ENCODE measurements around the gene CNTNAP2.
"Not testable (repeated sequence)": the region's sequence is repeated elsewhere in the genome, so short reads cannot be mapped to it uniquely, and the experiment has no call there.

The CNTNAP2 gene

GRCh38 chr7:148318102-148318811, 2201.7 kb downstream of the CNTNAP2 start:
- Mint-ChIP-seq H3K4me3 (no peak overlapping the region), H3K9me3 (peaks cover 0 to 9% of the 10 kb centered on the region in 2 donors), H3K27me3 (no peaks in the 10 kb centered on the region), H3K27ac (no peak overlapping the region), H3K4me1 (no peaks in the 10 kb centered on the region)
- no peak for DNase-seq
- no peak for ATAC-seq

GRCh38 chr7:148318838-148319237, 2202.2 kb downstream of the CNTNAP2 start:
- DNase-seq: no peak
- Mint-ChIP-seq H3K27ac (no peak overlapping the region), H3K27me3 (no peaks in the 10 kb centered on the region), H3K9me3 (peaks cover 0 to 3% of the 10 kb centered on the region in 2 donors), H3K4me3 (no peak overlapping the region), H3K4me1 (no peaks in the 10 kb centered on the region)
- ATAC-seq: no peak

- Mint-ChIP-seq H3K27me3 (no peaks in the 10 kb centered on the region), H3K4me3 (no peak overlapping the region), H3K27ac (no peak overlapping the region), H3K9me3 (no peaks in the 10 kb centered on the region), H3K4me1 (no peaks in the 10 kb centered on the region)
- no peak for DNase-seq
- ATAC-seq: no peak
Observed at GRCh38 chr7:148319316-148319808, 2202.8 kb downstream of the CNTNAP2 start.

GRCh38 chr7:148325208-148325607, 2208.6 kb downstream of the CNTNAP2 start:
- ATAC-seq: no peak
- Mint-ChIP-seq H3K27me3 (no peaks in the 10 kb centered on the region), H3K4me3 (no peak overlapping the region), H3K9me3 (peaks cover 4 to 8% of the 10 kb centered on the region in 2 donors), H3K27ac (no peak overlapping the region), H3K4me1 (no peaks in the 10 kb centered on the region)
- DNase-seq: no peak

GRCh38 chr7:148327379-148327778, 2210.8 kb downstream of the CNTNAP2 start:
- Mint-ChIP-seq H3K9me3 (peaks cover 19 to 24% of the 10 kb centered on the region in 2 donors), H3K4me1 (no peaks in the 10 kb centered on the region), H3K27ac (no peak overlapping the region), H3K27me3 (no peaks in the 10 kb centered on the region), H3K4me3 (no peak overlapping the region)
- ATAC-seq: no peak
- DNase-seq: no peak

- Mint-ChIP-seq H3K27ac (no peak overlapping the region), H3K27me3 (peaks cover 4% of the 10 kb centered on the region), H3K9me3 (peaks cover 19 to 24% of the 10 kb centered on the region in 2 donors), H3K4me1 (no peaks in the 10 kb centered on the region), H3K4me3 (no peak overlapping the region)
- no peak for ATAC-seq
- no peak for DNase-seq
Observed at GRCh38 chr7:148328906-148329305, 2212.3 kb downstream of the CNTNAP2 start.

GRCh38 chr7:148330124-148330818, 2213.7 kb downstream of the CNTNAP2 start:
- no peak for ATAC-seq
- Mint-ChIP-seq H3K27me3 (peaks cover 18% of the 10 kb centered on the region), H3K9me3 (peaks cover 19 to 24% of the 10 kb centered on the region in 2 donors), H3K4me3 (no peak overlapping the region), H3K4me1 (no peaks in the 10 kb centered on the region), H3K27ac (no peak overlapping the region)
- DNase-seq: no peak

GRCh38 chr7:148330822-148331221, 2214.2 kb downstream of the CNTNAP2 start:
- no peak overlapping the region for H3K27ac Mint-ChIP-seq
- peaks cover 19 to 24% of the 10 kb centered on the region in 2 donors for H3K9me3 Mint-ChIP-seq
- ATAC-seq: no peak
- DNase-seq: no peak
- H3K4me3 Mint-ChIP-seq: no peak overlapping the region
- peaks cover 24% of the 10 kb centered on the region for H3K27me3 Mint-ChIP-seq
- H3K4me1 Mint-ChIP-seq: no peaks in the 10 kb centered on the region

GRCh38 chr7:148331456-148331855, 2214.9 kb downstream of the CNTNAP2 start:
- peaks cover 28% of the 10 kb centered on the region for H3K27me3 Mint-ChIP-seq
- not testable (repeated sequence) for H3K4me1 Mint-ChIP-seq, H3K27ac Mint-ChIP-seq, DNase-seq, H3K4me3 Mint-ChIP-seq, ATAC-seq
- peaks cover 19 to 24% of the 10 kb centered on the region in 2 donors for H3K9me3 Mint-ChIP-seq

GRCh38 chr7:148332191-148333186, 2215.9 kb downstream of the CNTNAP2 start:
- no peak overlapping the region for H3K4me3 Mint-ChIP-seq
- no peaks in the 10 kb centered on the region for H3K4me1 Mint-ChIP-seq
- ATAC-seq (no peak), DNase-seq (no peak)
- peaks cover 19 to 24% of the 10 kb centered on the region in 2 donors for H3K9me3 Mint-ChIP-seq
- H3K27me3 Mint-ChIP-seq: peaks cover 36% of the 10 kb centered on the region
- no peak overlapping the region for H3K27ac Mint-ChIP-seq

- H3K27me3 Mint-ChIP-seq: peaks cover 56% of the 10 kb centered on the region
- no peak for ATAC-seq
- H3K27ac Mint-ChIP-seq: no peak overlapping the region
- peaks cover 19 to 24% of the 10 kb centered on the region in 2 donors for H3K9me3 Mint-ChIP-seq
- no peak for DNase-seq
- H3K4me1 Mint-ChIP-seq: peaks cover 10% of the 10 kb centered on the region
- H3K4me3 Mint-ChIP-seq: no peak overlapping the region
Observed at GRCh38 chr7:148334441-148334956, 2217.9 kb downstream of the CNTNAP2 start.

GRCh38 chr7:148334959-148335577, 2218.5 kb downstream of the CNTNAP2 start:
- ATAC-seq: no peak

GRCh38 chr7:148335790-148336189, 2219.2 kb downstream of the CNTNAP2 start:
- H3K4me3 Mint-ChIP-seq: no peak overlapping the region
- H3K27ac Mint-ChIP-seq: no peak overlapping the region

More at GRCh38 chr7:148334959-148335577, 2218.5 kb downstream of the CNTNAP2 start:
- no peak for DNase-seq
- peaks cover 16 to 18% of the 10 kb centered on the region in 2 donors for H3K9me3 Mint-ChIP-seq
- H3K27ac Mint-ChIP-seq: no peak overlapping the region
- H3K4me3 Mint-ChIP-seq: no peak overlapping the region
- peaks cover 15% of the 10 kb centered on the region for H3K4me1 Mint-ChIP-seq
- H3K27me3 Mint-ChIP-seq: peaks cover 62% of the 10 kb centered on the region

GRCh38 chr7:148336411-148336810, 2219.8 kb downstream of the CNTNAP2 start:
- Mint-ChIP-seq H3K4me1 (peaks cover 15% of the 10 kb centered on the region), H3K9me3 (peaks cover 3 to 5% of the 10 kb centered on the region in 2 donors), H3K27ac (no peak overlapping the region), H3K27me3 (peaks cover 71% of the 10 kb centered on the region), H3K4me3 (no peak overlapping the region)
- no peak for ATAC-seq
- DNase-seq: no peak

More at GRCh38 chr7:148335790-148336189, 2219.2 kb downstream of the CNTNAP2 start:
- no peak for ATAC-seq
- H3K4me1 Mint-ChIP-seq: peaks cover 15% of the 10 kb centered on the region
- H3K9me3 Mint-ChIP-seq: peaks cover 9 to 11% of the 10 kb centered on the region in 2 donors
- no peak for DNase-seq
- H3K27me3 Mint-ChIP-seq: peaks cover 69% of the 10 kb centered on the region
